ENCODE data around the gene AP2M1. TPM values are rescaled to one million over a fixed set of nuclear protein-coding genes. Genes with fewer than 3 reads are reported as not detected.

The AP2M1 gene
- total RNA-seq, 1 donor from 2014 or later = 213 TPM

- Mint-ChIP-seq H3K4me1 (ENCODE audit: low read depth) (peaks cover 8% of the 10 kb centered on the region), H3K27ac (no peak overlapping the region), H3K4me3 (ENCODE audit: low read depth) (no peak overlapping the region), H3K27me3 (peaks cover 63% of the 10 kb centered on the region), H3K36me3 (ENCODE audit: insufficient read depth) (peaks cover 3% of the 10 kb centered on the region), H3K9me3 (ENCODE audit: low read depth) (no peaks in the 10 kb centered on the region)
- no peak for DNase-seq (ENCODE audit: low spot score, unreplicated experiment)
- TF ChIP-seq, protein P1, sequence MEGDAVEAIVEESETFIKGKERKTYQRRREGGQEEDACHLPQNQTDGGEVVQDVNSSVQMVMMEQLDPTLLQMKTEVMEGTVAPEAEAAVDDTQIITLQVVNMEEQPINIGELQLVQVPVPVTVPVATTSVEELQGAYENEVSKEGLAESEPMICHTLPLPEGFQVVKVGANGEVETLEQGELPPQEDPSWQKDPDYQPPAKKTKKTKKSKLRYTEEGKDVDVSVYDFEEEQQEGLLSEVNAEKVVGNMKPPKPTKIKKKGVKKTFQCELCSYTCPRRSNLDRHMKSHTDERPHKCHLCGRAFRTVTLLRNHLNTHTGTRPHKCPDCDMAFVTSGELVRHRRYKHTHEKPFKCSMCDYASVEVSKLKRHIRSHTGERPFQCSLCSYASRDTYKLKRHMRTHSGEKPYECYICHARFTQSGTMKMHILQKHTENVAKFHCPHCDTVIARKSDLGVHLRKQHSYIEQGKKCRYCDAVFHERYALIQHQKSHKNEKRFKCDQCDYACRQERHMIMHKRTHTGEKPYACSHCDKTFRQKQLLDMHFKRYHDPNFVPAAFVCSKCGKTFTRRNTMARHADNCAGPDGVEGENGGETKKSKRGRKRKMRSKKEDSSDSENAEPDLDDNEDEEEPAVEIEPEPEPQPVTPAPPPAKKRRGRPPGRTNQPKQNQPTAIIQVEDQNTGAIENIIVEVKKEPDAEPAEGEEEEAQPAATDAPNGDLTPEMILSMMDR (IDR thresholded peaks at IDR 0.05; ENCODE audit: unreplicated experiment) = peak; percentile 84
Observed at GRCh38 chr3:184227481-184227935, 52.9 kb downstream of the AP2M1 start.

GRCh38 chr3:184228376-184229137 lies 53.9 kb downstream of the AP2M1 start:
- no peak for DNase-seq (ENCODE audit: low spot score, unreplicated experiment)
- Mint-ChIP-seq H3K27ac (peak overlapping the region; percentile 90), H3K36me3 (ENCODE audit: insufficient read depth) (peaks cover 3% of the 10 kb centered on the region), H3K27me3 (peaks cover 66% of the 10 kb centered on the region), H3K4me1 (ENCODE audit: low read depth) (peaks cover 8% of the 10 kb centered on the region), H3K4me3 (ENCODE audit: low read depth) (peak overlapping the region; percentile 57), H3K9me3 (ENCODE audit: low read depth) (no peaks in the 10 kb centered on the region)
- TF ChIP-seq, protein P1 (IDR thresholded peaks at IDR 0.05; ENCODE audit: unreplicated experiment) = no peak

- peak; percentile 72 for DNase-seq (ENCODE audit: low spot score, unreplicated experiment)
- H3K4me3 Mint-ChIP-seq (ENCODE audit: low read depth) = peak within 1 kb of the TSS; percentile 73
- H3K9me3 Mint-ChIP-seq (ENCODE audit: low read depth) = no peaks in the 10 kb centered on the region
- peaks cover 62% of the 10 kb centered on the region for H3K27me3 Mint-ChIP-seq
- TF ChIP-seq, protein P1 (IDR thresholded peaks at IDR 0.05; ENCODE audit: unreplicated experiment) = peak; percentile 52
- H3K27ac Mint-ChIP-seq = peak within 1 kb of the TSS; percentile 90
- peaks cover 8% of the 10 kb centered on the region for H3K4me1 Mint-ChIP-seq (ENCODE audit: low read depth)
- peaks cover 3% of the 10 kb centered on the region for H3K36me3 Mint-ChIP-seq (ENCODE audit: insufficient read depth)
Observed at GRCh38 chr3:184229394-184230080, 54.9 kb downstream of the AP2M1 start, which contains the start of gene VWA5B2. TSS of gene VWA5B2 (plus strand) at chr3:184229585. CDS start at chr3:184230529, 944 bp downstream.

GRCh38 chr3:184230081-184230602 lies 55.5 kb downstream of the AP2M1 start:
- peak overlapping the region; percentile 14 for H3K4me3 Mint-ChIP-seq (ENCODE audit: low read depth)
- DNase-seq (ENCODE audit: low spot score, unreplicated experiment) = peak; percentile 59
- H3K36me3 Mint-ChIP-seq (ENCODE audit: insufficient read depth) = peaks cover 3% of the 10 kb centered on the region

More at GRCh38 chr3:184230081-184230602, 55.5 kb downstream of the AP2M1 start:
- Mint-ChIP-seq H3K27me3 (peaks cover 57% of the 10 kb centered on the region), H3K4me1 (ENCODE audit: low read depth) (peaks cover 8% of the 10 kb centered on the region), H3K27ac (no peak overlapping the region), H3K9me3 (ENCODE audit: low read depth) (no peaks in the 10 kb centered on the region)
- TF ChIP-seq, protein P1 (IDR thresholded peaks at IDR 0.05; ENCODE audit: unreplicated experiment) = no peak
